Measurements from ENCODE around the gene ACTN3.
"Not testable (repeated sequence)": the region's sequence is repeated elsewhere in the genome, so short reads cannot be mapped to it uniquely, and the experiment has no call there.

Gene ACTN3

GRCh38 chr11:66595245-66595904, 48.7 kb downstream of the ACTN3 start:
- DNase-seq: peak; percentile 49
- H3K9me3 ChIP-seq: no peaks in the 10 kb centered on the region
- 0 out of 2 replicates have a peak, but pooled peaks cover 3% of the 10 kb centered on the region for H3K4me1 ChIP-seq
- no peak overlapping the region for H3K4me3 ChIP-seq (ENCODE audit: low read depth, low read length)
- H3K36me3 ChIP-seq: peaks cover 10% of the 10 kb centered on the region
- H3K27me3 ChIP-seq: no peaks in the 10 kb centered on the region
- TF ChIP-seq CTCF (IDR thresholded peaks at IDR 0.05; ENCODE audit: low read depth, low read length): no peak

- peaks cover 8% of the 10 kb centered on the region for H3K4me1 ChIP-seq
- H3K9me3 ChIP-seq: no peaks in the 10 kb centered on the region
- no peak overlapping the region for H3K4me3 ChIP-seq (ENCODE audit: low read depth, low read length)
- H3K27me3 ChIP-seq: no peaks in the 10 kb centered on the region
- no peak for DNase-seq
- peaks cover 10% of the 10 kb centered on the region for H3K36me3 ChIP-seq
- no peak for TF ChIP-seq CTCF (IDR thresholded peaks at IDR 0.05; ENCODE audit: low read depth, low read length)
Measured at GRCh38 chr11:66598993-66599392, 52.3 kb downstream of the ACTN3 start.

- Histone ChIP-seq H3K27me3 (no peaks in the 10 kb centered on the region), H3K36me3 (peaks cover 10% of the 10 kb centered on the region), H3K4me1 (peaks cover 8% of the 10 kb centered on the region), H3K4me3 (ENCODE audit: low read depth, low read length) (no peak overlapping the region), H3K9me3 (no peaks in the 10 kb centered on the region)
- TF ChIP-seq CTCF (IDR thresholded peaks at IDR 0.05; ENCODE audit: low read depth, low read length): no peak
- DNase-seq: no peak
Measured at GRCh38 chr11:66600219-66600618, 53.5 kb downstream of the ACTN3 start.

GRCh38 chr11:66600631-66601233, 54.0 kb downstream of the ACTN3 start:
- H3K9me3 ChIP-seq: no peaks in the 10 kb centered on the region
- DNase-seq: no peak
- peaks cover 10% of the 10 kb centered on the region for H3K36me3 ChIP-seq
- H3K4me1 ChIP-seq: peaks cover 8% of the 10 kb centered on the region
- no peak for TF ChIP-seq CTCF (IDR thresholded peaks at IDR 0.05; ENCODE audit: low read depth, low read length)
- H3K4me3 ChIP-seq (ENCODE audit: low read depth, low read length): no peak overlapping the region
- H3K27me3 ChIP-seq: no peaks in the 10 kb centered on the region

GRCh38 chr11:66603072-66603471, 56.4 kb downstream of the ACTN3 start:
- TF ChIP-seq CTCF (IDR thresholded peaks at IDR 0.05; ENCODE audit: low read depth, low read length): no peak
- H3K9me3 ChIP-seq: no peaks in the 10 kb centered on the region
- H3K36me3 ChIP-seq: peaks cover 10% of the 10 kb centered on the region
- no peak for DNase-seq
- H3K4me3 ChIP-seq (ENCODE audit: low read depth, low read length): no peak overlapping the region
- H3K4me1 ChIP-seq: peaks cover 8% of the 10 kb centered on the region
- H3K27me3 ChIP-seq: no peaks in the 10 kb centered on the region

GRCh38 chr11:66604155-66604554, 57.5 kb downstream of the ACTN3 start:
- DNase-seq: no peak
- no peak overlapping the region for H3K4me3 ChIP-seq (ENCODE audit: low read depth, low read length)

GRCh38 chr11:66606608-66607007, 59.9 kb downstream of the ACTN3 start:
- H3K4me3 ChIP-seq (ENCODE audit: low read depth, low read length); H3K27me3 ChIP-seq; H3K36me3 ChIP-seq; H3K4me1 ChIP-seq; H3K9me3 ChIP-seq; DNase-seq: not testable (repeated sequence)

More at GRCh38 chr11:66604155-66604554, 57.5 kb downstream of the ACTN3 start:
- peaks cover 8% of the 10 kb centered on the region for H3K4me1 ChIP-seq
- peaks cover 10% of the 10 kb centered on the region for H3K36me3 ChIP-seq
- no peak for TF ChIP-seq CTCF (IDR thresholded peaks at IDR 0.05; ENCODE audit: low read depth, low read length)
- H3K27me3 ChIP-seq: no peaks in the 10 kb centered on the region
- H3K9me3 ChIP-seq: no peaks in the 10 kb centered on the region
